ENCODE measurements around the gene RLN1.

DNA sequence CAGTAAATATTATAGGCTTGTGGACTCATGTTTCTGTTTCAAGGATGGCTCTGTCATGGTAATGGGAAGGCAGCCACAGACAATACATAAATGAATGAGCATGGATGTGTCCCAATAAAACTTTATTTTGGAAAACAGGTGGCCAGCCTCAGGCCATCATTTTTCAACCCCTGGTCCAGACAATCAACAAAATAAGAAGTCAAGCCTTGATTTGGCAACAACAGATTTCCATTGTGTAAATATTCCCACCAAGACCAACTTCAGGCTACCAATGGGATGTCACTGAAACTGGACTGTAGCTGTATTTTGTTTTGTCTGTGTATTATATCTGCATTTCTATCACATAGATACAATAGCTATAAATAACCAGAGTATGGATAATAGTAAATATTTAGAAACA, 20.7 kb upstream of the RLN1 start:
- TF ChIP-seq, protein P1, sequence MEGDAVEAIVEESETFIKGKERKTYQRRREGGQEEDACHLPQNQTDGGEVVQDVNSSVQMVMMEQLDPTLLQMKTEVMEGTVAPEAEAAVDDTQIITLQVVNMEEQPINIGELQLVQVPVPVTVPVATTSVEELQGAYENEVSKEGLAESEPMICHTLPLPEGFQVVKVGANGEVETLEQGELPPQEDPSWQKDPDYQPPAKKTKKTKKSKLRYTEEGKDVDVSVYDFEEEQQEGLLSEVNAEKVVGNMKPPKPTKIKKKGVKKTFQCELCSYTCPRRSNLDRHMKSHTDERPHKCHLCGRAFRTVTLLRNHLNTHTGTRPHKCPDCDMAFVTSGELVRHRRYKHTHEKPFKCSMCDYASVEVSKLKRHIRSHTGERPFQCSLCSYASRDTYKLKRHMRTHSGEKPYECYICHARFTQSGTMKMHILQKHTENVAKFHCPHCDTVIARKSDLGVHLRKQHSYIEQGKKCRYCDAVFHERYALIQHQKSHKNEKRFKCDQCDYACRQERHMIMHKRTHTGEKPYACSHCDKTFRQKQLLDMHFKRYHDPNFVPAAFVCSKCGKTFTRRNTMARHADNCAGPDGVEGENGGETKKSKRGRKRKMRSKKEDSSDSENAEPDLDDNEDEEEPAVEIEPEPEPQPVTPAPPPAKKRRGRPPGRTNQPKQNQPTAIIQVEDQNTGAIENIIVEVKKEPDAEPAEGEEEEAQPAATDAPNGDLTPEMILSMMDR (IDR thresholded peaks at IDR 0.05; ENCODE audit: low read length), result no peak
- TF ChIP-seq EZH2 (IDR thresholded peaks at IDR 0.05; ENCODE audit: borderline replicate concordance, low read length), result no peak
